Measurements from ENCODE around the gene B4GALNT1.

B4GALNT1 gene

DNA sequence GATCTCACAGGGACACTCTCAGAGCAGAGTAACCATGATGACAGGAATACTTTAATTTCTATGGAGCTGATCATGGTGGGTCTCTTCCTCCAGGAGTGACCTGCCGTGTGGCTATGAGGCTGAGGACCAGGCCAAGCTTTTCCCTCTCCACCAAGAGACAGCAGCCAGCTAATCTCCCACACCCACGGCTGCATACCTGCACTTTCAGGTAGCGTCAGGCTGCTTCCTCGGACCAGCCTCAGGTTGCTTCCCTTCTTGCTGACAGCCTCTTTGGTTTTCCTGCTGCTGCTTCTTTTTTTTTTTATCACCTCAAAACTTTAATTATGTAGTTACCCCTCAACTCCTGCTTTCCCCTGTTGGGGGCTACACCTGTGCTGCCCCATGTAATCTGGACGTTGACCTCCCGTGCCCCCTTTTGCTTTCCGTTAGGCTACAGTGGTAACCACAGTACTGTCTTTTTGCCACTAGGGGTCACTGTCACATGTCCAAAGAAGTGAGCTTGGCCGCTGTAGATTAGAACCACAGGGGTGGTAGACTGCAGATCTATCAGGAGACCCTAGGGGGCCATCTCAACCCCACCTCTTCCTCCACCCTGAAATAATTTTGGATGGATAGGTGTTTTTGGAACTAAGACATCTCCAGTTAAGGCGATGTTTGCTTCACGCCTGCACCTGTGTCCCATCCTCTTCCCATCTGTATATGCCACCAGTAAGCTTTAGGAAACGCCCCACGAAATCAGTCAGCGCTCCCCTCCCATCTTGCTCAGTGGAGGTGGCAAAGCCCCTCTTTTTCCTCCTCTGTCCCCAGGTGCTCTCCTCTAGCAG, 49.8 kb downstream of the B4GALNT1 start:
- peak; percentile 5 for DNase-seq

DNA sequence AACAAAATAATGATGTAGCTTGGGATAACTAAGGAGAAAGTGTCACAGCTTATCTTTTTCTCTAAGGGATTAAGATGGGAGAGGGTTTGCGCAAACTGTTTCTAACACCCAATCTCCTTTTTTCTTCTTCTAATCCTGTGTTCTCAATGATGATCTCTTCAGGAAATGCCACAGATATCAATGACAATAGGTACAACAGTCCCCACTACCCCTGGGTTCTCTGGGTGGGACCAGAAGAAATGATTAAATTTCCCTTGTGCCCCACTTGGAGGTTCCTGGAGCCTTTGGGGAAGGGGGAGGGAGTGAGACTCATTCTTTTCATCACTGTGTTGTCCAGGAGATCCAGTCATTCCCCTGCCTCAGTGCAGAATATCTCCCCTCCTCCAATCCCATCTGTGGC, 50.6 kb downstream of the B4GALNT1 start:
- no peak for DNase-seq

DNA sequence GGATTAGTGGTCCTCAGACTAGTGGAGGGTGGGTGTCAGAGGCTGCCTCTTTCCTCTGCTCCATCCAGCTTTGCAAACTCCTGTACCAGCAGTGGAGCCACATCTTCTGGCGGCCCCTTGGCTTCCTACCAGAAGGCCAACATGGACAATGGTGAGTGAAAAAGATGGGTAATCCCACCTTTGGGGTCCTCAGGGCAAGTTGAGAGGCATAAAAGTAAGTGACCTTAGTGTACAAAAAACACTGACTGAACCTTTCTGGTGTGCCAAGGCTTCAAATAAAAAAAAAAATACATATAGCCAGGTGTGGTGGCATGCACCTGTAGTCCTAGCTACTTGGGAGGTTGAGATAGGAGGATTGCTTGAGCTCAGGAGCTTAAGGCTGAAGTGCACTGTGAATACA, 51.2 kb downstream of the B4GALNT1 start:
- no peak for DNase-seq

DNA sequence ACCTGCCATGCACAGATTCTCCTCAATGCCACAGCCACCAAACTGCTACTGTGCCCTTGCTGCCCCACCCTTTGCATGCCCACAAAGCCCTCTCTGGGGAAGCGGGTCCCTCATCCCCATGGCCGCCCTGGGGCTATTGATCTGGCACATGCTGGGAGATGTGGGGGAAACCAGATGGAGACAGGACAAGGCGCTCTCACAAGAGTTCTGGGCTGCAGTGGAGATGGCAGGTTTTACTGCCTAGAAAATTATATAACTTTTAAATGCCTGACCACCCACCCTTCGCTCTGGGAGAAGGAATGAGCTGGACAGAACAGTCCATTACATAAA, 52.6 kb downstream of the B4GALNT1 start:
- DNase-seq, result no peak

DNA sequence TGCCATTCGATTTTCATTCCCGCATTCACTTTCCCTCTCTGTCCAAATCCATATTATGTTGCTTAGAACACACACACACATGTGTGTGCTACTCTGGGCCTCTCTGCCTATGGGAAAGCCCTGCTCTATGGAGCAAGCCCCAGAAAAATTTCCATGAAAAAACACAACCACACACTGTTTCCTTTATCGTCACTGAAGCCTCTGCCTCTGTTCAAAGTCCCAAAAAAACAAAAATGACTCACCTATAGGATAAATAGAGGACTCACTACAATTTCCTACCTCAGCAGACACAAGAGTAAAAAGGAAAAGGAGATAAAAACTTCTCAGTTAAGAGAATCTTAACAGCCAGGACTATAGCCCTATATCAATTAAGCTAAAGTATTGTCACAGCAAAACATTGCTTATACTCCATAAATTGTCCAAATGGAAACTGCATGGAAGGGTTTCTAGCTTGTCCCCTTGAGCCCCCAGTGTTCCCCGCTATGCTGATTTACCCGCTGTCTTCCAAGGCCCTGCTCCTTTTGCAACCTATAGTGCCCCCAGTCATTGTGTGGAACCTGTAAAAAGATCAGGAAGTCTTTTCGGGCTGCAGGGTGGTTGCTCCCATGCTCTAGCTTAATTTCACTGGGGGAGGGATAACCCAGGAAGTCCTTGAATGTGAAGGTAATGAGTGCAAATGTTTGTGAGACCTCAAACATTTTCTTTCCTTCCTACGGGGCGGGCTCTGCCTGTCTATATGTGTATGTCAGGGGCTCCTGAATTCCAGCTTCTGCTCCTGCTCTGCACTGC, 53.1 kb downstream of the B4GALNT1 start:
- no peak for DNase-seq

DNA sequence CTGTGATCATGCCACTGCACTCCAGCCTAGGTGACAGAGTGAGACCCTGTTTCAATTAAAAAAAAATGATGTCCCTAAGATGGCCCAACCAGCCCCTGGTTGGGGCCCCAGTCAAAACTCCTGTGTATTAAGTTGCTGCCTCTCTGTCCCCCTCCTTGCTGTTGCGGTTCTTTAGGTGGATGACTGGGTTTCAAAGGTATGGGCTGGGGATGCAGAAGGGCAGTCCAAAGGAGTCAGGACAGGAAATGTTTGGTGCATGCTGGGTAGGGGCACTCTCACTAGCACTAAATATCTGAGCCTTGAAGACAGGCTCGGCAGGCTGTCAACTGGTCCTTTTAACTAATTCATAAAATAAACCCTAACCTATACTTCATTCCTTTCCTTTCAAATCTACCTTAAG, 54.0 kb downstream of the B4GALNT1 start:
- no peak for DNase-seq

DNA sequence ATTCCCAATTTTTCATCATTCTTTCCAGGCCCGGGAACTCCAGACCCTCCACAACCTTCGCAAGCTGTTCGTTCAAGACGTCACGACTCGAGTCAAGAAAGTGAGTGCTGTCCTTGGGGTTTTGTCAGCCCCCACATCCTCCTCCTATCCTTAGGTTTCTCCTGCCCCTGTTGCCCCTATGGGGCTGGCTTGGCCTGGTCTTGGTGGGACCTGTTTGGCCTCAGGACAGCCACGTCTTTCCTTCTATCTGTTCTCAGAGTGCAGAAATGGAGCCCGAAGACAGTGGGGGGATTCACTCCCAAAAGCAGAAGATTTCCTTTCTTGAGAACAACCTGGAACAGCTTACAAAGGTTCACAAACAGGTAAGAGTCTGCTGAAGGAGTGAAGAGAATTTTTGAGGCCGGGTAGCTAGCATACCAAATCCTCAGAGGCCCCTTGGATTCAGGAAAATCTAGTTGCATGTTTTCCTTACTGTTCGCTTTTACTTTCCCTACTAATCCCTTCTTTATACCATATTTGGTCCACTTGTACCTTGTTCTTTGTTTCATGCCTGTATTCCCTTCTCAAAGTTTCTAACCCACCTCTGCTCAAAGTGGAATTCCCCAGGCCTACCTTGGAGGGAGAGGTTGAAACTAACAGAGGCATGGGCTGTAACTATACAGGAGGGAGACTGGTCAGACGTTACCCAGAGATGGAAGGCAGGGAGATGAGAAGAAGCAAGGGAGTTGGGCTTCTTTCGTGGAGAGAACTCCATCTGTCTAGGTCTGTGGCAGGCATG, 54.8 kb downstream of the B4GALNT1 start:
- DNase-seq, result no peak

DNA sequence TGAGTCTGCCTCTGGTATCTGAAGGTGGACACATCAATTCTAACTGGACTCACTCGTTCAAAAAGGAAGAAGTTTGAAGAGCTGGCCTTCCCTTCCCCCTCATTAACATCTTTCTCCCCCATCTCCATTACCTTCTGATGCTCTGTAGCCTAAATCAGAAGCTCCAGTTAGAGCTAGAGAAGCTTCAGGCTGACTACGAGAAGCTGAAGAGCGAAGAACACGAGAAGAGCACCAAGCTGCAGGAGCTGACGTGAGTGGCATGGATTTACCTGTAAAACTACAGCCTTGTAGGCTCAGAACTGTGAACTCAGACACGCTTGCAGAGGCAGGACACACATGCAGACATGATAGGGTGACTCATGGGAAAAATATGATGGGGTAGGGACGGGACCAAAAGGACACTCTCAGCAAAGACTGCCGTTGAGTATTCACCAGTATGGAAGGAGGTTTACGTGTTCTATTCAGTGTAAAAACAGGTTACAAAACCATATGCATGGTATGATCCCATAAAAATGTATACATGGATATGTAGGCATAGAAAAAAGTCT, 56.3 kb downstream of the B4GALNT1 start:
- no peak for DNase-seq

Measured in DMS 273 treated with DMSO at 0.1 percent for 48 hours (cell line).